Adipocyte (in vitro differentiated cells): Measurements from ENCODE around the gene HECTD1.
"Not testable (repeated sequence)": the region's sequence is repeated elsewhere in the genome, so short reads cannot be mapped to it uniquely, and the experiment has no call there.

ENCODE experiments used
- DNase-seq: peaks from one replicate; pipeline ENCODE4 v3.0.0-alpha.2; 2015; ENCODE audit warnings: low read depth
- H3K27me3 ChIP-seq: replicated peaks from 2 replicates; pipeline ENCODE4 v1.7.0; 2013; ENCODE audit warnings: mild to moderate bottlenecking, low read length, moderate library complexity; ENCODE audit not compliant: control insufficient read depth, insufficient read depth
- H3K36me3 ChIP-seq: 2 replicates; pipeline ENCODE4 v1.7.0; 2013; ENCODE audit warnings: low read length, mild to moderate bottlenecking, moderate library complexity; ENCODE audit not compliant: control insufficient read depth, insufficient read depth, severe bottlenecking
- H3K4me1 ChIP-seq: 2 replicates; pipeline ENCODE4 v1.7.0; 2013; ENCODE audit warnings: mild to moderate bottlenecking, low read length, moderate library complexity; ENCODE audit not compliant: control insufficient read depth, insufficient read depth
- H3K4me3 ChIP-seq: 2 replicates; pipeline ENCODE4 v1.7.0; 2013; ENCODE audit warnings: mild to moderate bottlenecking, low read length, moderate library complexity
- H3K9ac ChIP-seq: 2 replicates; pipeline ENCODE4 v1.7.0; 2013; ENCODE audit warnings: mild to moderate bottlenecking, low read length, moderate library complexity
- H3K9me3 ChIP-seq: 2 replicates; pipeline ENCODE4 v1.7.0; 2013; ENCODE audit warnings: mild to moderate bottlenecking, low read length, moderate library complexity; ENCODE audit not compliant: control insufficient read depth

The HECTD1 gene

GRCh38 chr14:31109257-31109656 lies 98.3 kb downstream of the HECTD1 start:
- H3K4me1 ChIP-seq = peaks cover 12% of the 10 kb centered on the region
- H3K27me3 ChIP-seq = no peaks in the 10 kb centered on the region
- no peaks in the 10 kb centered on the region for H3K9me3 ChIP-seq
- H3K36me3 ChIP-seq = peaks cover 97% of the 10 kb centered on the region
- DNase-seq = no peak
- no peak overlapping the region for H3K4me3 ChIP-seq
- no peak overlapping the region for H3K9ac ChIP-seq

GRCh38 chr14:31106768-31107167 lies 100.8 kb downstream of the HECTD1 start:
- Histone ChIP-seq H3K4me1 (peaks cover 12% of the 10 kb centered on the region), H3K27me3 (no peaks in the 10 kb centered on the region), H3K4me3 (no peak overlapping the region), H3K36me3 (peaks cover 96% of the 10 kb centered on the region), H3K9me3 (no peaks in the 10 kb centered on the region), H3K9ac (no peak overlapping the region)
- DNase-seq = no peak

- Histone ChIP-seq H3K27me3 (no peaks in the 10 kb centered on the region), H3K4me3 (no peak overlapping the region), H3K36me3 (peaks cover 53% of the 10 kb centered on the region), H3K4me1 (peaks cover 3% of the 10 kb centered on the region), H3K9me3 (no peaks in the 10 kb centered on the region), H3K9ac (no peak overlapping the region)
- DNase-seq = no peak
Measured at GRCh38 chr14:31097081-31097480, 110.5 kb downstream of the HECTD1 start.

GRCh38 chr14:31096255-31096654 lies 111.3 kb downstream of the HECTD1 start:
- peaks cover 12% of the 10 kb centered on the region for H3K4me1 ChIP-seq
- no peak overlapping the region for H3K4me3 ChIP-seq
- H3K9ac ChIP-seq = no peak overlapping the region
- no peaks in the 10 kb centered on the region for H3K9me3 ChIP-seq
- peak; percentile 32 for DNase-seq
- peaks cover 45% of the 10 kb centered on the region for H3K36me3 ChIP-seq
- H3K27me3 ChIP-seq = no peaks in the 10 kb centered on the region

GRCh38 chr14:31095817-31096216 lies 111.8 kb downstream of the HECTD1 start:
- not testable (repeated sequence) for DNase-seq, H3K4me3 ChIP-seq, H3K9me3 ChIP-seq, H3K27me3 ChIP-seq, H3K9ac ChIP-seq
- peaks cover 16% of the 10 kb centered on the region for H3K4me1 ChIP-seq
- H3K36me3 ChIP-seq = peaks cover 41% of the 10 kb centered on the region

- not testable (repeated sequence) for H3K9ac ChIP-seq, H3K9me3 ChIP-seq, H3K27me3 ChIP-seq, DNase-seq, H3K4me3 ChIP-seq
- H3K4me1 ChIP-seq = peaks cover 24% of the 10 kb centered on the region
- peaks cover 24% of the 10 kb centered on the region for H3K36me3 ChIP-seq
Measured at GRCh38 chr14:31093884-31094839, 113.4 kb downstream of the HECTD1 start.

GRCh38 chr14:31092160-31092708 lies 115.4 kb downstream of the HECTD1 start:
- DNase-seq = no peak
- no peaks in the 10 kb centered on the region for H3K27me3 ChIP-seq
- H3K9ac ChIP-seq = no peak overlapping the region
- H3K36me3 ChIP-seq = peaks cover 7% of the 10 kb centered on the region
- no peak overlapping the region for H3K4me3 ChIP-seq
- no peaks in the 10 kb centered on the region for H3K9me3 ChIP-seq
- peaks cover 24% of the 10 kb centered on the region for H3K4me1 ChIP-seq

GRCh38 chr14:31090883-31091764 lies 116.5 kb downstream of the HECTD1 start:
- H3K36me3 ChIP-seq = no peaks in the 10 kb centered on the region
- no peaks in the 10 kb centered on the region for H3K27me3 ChIP-seq
- peak; percentile 94 for DNase-seq
- H3K9ac ChIP-seq = peak overlapping the region; percentile 67
- H3K9me3 ChIP-seq = no peaks in the 10 kb centered on the region
- H3K4me3 ChIP-seq = peak overlapping the region; percentile 51
- H3K4me1 ChIP-seq = peaks cover 24% of the 10 kb centered on the region

GRCh38 chr14:31086466-31086865 lies 121.1 kb downstream of the HECTD1 start:
- H3K9ac ChIP-seq, H3K9me3 ChIP-seq, H3K4me3 ChIP-seq, H3K27me3 ChIP-seq, DNase-seq, H3K36me3 ChIP-seq: not testable (repeated sequence)
- peaks cover 14% of the 10 kb centered on the region for H3K4me1 ChIP-seq

GRCh38 chr14:31085027-31085426 lies 122.6 kb downstream of the HECTD1 start:
- DNase-seq = no peak
- H3K9me3 ChIP-seq = no peaks in the 10 kb centered on the region
- no peaks in the 10 kb centered on the region for H3K27me3 ChIP-seq
- H3K4me1 ChIP-seq = peaks cover 5% of the 10 kb centered on the region
- no peaks in the 10 kb centered on the region for H3K36me3 ChIP-seq
- no peak overlapping the region for H3K9ac ChIP-seq
- no peak overlapping the region for H3K4me3 ChIP-seq

GRCh38 chr14:31084385-31084784 lies 123.2 kb downstream of the HECTD1 start:
- Histone ChIP-seq H3K9me3 (no peaks in the 10 kb centered on the region), H3K4me3 (no peak overlapping the region), H3K9ac (no peak overlapping the region), H3K27me3 (no peaks in the 10 kb centered on the region), H3K4me1 (peaks cover 8% of the 10 kb centered on the region), H3K36me3 (no peaks in the 10 kb centered on the region)
- no peak for DNase-seq
